Activated T-cell treated with anti-CD3 and anti-CD28 coated beads for 4 hours (primary cell): ENCODE measurements around the gene COG8.

Source experiments
- DNase-seq: peaks from one replicate; pipeline ENCODE4 v3.0.0-alpha.2; 2020

COG8 gene

DNA sequence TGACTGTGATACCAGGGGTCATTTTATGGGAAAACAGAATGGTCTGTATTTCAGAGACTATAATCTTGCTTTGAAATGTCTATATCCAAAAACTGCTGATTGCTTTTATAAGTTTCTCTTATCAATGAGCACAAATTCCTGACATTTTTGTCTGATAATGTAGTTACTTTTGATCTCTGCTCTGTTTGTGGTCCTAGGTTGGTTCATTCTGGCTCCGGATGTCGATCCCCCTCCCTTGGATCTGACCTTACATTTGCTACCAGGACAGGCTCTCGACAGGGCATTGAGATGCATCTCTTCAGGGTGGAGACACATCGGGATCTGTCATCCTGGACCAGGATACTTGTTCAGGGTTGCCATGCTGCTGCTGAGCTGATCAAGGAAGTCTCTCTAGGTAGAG, 55.5 kb downstream of the COG8 start:
- no peak for DNase-seq

- DNase-seq: no peak
Measured at GRCh38 chr16:69277413-69277812, 62.0 kb downstream of the COG8 start.
